ENCODE measurements around the gene KLHL8.
"Not testable (repeated sequence)": the region's sequence is repeated elsewhere in the genome, so short reads cannot be mapped to it uniquely, and the experiment has no call there.

The KLHL8 gene

GRCh38 chr4:87152310-87153041, 67.9 kb downstream of the KLHL8 start:
- TF ChIP-seq CTCF (IDR thresholded peaks at IDR 0.05; ENCODE audit: extremely low read depth, insufficient read depth, missing control alignments) = no peak
- in situ Hi-C loops (cut with MboI; ENCODE audit: low pct_unique_long_range_greater_than_20kb, low sequenced_read_pairs, unreplicated experiment) = no loop called here
- DNase-seq (ENCODE audit: low spot score) = no peak

- in situ Hi-C loops (cut with MboI; ENCODE audit: low pct_unique_long_range_greater_than_20kb, low sequenced_read_pairs, unreplicated experiment) = no loop called here
- DNase-seq (ENCODE audit: low spot score) = no peak
- TF ChIP-seq CTCF (IDR thresholded peaks at IDR 0.05; ENCODE audit: extremely low read depth, insufficient read depth, missing control alignments) = no peak
Measured at GRCh38 chr4:87151730-87152129, 68.7 kb downstream of the KLHL8 start.

GRCh38 chr4:87150498-87151261, 69.7 kb downstream of the KLHL8 start:
- TF ChIP-seq CTCF (IDR thresholded peaks at IDR 0.05; ENCODE audit: extremely low read depth, insufficient read depth, missing control alignments) = peak; percentile 72
- peak; percentile 46 for DNase-seq (ENCODE audit: low spot score)
- in situ Hi-C loops (cut with MboI; ENCODE audit: low pct_unique_long_range_greater_than_20kb, low sequenced_read_pairs, unreplicated experiment) = no loop called here

- no peak for DNase-seq (ENCODE audit: low spot score)
- in situ Hi-C loops (cut with MboI; ENCODE audit: low pct_unique_long_range_greater_than_20kb, low sequenced_read_pairs, unreplicated experiment) = no loop called here
- TF ChIP-seq CTCF (IDR thresholded peaks at IDR 0.05; ENCODE audit: extremely low read depth, insufficient read depth, missing control alignments) = no peak
Measured at GRCh38 chr4:87147116-87147515, 73.3 kb downstream of the KLHL8 start.

- DNase-seq (ENCODE audit: low spot score); in situ Hi-C loops (cut with MboI; ENCODE audit: low pct_unique_long_range_greater_than_20kb, low sequenced_read_pairs, unreplicated experiment): not testable (repeated sequence)
Measured at GRCh38 chr4:87145934-87146333, 74.5 kb downstream of the KLHL8 start.

- no peak for TF ChIP-seq CTCF (IDR thresholded peaks at IDR 0.05; ENCODE audit: extremely low read depth, insufficient read depth, missing control alignments)
- in situ Hi-C loops (cut with MboI; ENCODE audit: low pct_unique_long_range_greater_than_20kb, low sequenced_read_pairs, unreplicated experiment) = no loop called here
- DNase-seq (ENCODE audit: low spot score) = no peak
Measured at GRCh38 chr4:87144356-87144755, 76.1 kb downstream of the KLHL8 start.

GRCh38 chr4:87141428-87141827, 79.0 kb downstream of the KLHL8 start:
- in situ Hi-C loops (cut with MboI; ENCODE audit: low pct_unique_long_range_greater_than_20kb, low sequenced_read_pairs, unreplicated experiment) = no loop called here
- TF ChIP-seq CTCF (IDR thresholded peaks at IDR 0.05; ENCODE audit: extremely low read depth, insufficient read depth, missing control alignments) = no peak
- no peak for DNase-seq (ENCODE audit: low spot score)
